GM21717 (cell line): Measurements from ENCODE around the gene STXBP2.

Experiments
- ATAC-seq: cut with Tn5 transposase; IDR thresholded peaks from one replicate; pipeline ENCODE4 v1.9.1; 2021; ENCODE audit warnings: mild to moderate bottlenecking, moderate library complexity; ENCODE audit not compliant: unreplicated experiment

The STXBP2 gene

GRCh38 chr19:7677669-7678311, 40.9 kb downstream of the STXBP2 start:
- no peak for ATAC-seq

- peak; percentile 35 for ATAC-seq
Observed at GRCh38 chr19:7678971-7679751, 42.3 kb downstream of the STXBP2 start.

- no peak for ATAC-seq
Observed at GRCh38 chr19:7679771-7680605, 43.1 kb downstream of the STXBP2 start.

DNA sequence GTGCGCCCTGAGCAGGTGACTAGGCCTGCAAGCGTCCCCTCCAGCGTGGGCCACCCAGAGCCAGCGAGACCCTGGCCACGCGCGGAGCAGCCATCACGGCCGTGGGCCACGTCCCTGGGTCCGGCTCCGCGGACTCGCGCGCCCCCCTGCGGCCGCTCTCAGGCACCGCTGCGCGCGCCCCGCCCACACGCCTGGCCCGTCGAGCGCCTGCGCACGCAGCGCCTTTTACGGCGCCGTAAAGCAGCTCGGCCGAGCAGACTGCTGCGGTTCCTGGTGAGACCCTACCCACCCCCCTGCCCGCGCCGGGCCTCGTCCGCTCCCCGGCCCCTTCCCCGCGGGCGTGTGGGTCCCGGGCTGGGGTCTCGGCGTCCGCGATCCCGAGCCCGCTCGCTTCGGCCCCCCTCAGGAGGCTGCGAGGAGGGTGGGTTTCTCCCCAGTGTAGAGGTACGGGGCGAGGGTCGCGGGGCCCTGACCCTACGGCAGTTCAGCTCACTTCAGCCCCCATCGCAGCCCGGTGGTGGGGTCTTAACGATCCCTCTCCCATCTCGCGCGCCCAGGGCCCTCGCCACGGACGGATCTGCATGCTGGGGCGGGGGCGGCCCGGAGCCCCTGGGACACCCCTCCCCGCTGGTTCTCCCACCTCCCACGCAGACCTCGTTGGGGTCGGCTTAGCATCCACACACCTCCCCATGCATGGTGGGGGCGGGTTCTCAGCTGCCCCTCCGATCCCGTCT, 43.9 kb downstream of the STXBP2 start, which contains the start of gene TRAPPC5:
TRAPPC5 (plus strand) TSS at position 228 of the 734 bp plus-strand sequence. CDS start 1,421 bp downstream, outside the sequence.
- no peak for ATAC-seq

DNA sequence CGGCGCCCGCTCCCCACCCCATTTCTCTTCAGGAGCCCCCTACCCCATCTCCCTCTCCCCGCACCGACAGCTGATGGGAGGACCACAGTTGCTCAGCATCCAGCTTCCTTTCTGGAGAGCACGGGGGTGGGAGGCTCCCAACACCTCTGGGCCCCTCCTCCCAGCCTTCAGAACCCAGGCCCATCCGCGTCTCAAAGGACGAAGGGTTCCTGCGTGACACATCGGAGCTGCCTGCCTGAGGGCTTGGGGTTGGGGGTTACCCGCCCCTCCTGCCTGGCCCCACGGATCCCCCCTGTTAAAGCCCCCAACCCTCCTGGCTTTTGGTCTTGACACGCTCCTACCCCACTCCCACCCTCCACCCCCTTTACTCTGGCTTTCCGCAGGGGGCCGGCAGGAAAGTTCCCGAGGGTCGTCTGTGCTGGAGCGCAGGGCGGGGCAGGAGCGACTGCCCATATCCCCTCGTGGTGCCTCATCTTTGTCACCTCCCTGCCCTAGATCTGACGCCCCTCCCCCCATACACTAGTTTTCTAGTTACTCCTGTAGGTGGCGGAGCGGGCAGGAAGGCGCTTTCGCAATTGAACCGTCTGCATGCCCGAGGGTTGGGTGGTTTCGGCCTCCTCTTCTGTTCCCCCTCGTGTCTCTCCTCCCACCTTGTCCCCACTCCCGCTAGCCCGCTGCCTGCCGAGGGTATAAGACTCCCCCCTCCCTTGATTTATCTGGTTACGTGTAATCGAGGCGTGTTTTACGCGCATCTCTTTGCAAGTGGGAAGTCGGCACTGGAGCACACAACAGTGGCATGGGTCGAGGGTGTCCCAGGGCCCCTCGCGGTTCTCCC, 44.6 kb downstream of the STXBP2 start:
- ATAC-seq = no peak

DNA sequence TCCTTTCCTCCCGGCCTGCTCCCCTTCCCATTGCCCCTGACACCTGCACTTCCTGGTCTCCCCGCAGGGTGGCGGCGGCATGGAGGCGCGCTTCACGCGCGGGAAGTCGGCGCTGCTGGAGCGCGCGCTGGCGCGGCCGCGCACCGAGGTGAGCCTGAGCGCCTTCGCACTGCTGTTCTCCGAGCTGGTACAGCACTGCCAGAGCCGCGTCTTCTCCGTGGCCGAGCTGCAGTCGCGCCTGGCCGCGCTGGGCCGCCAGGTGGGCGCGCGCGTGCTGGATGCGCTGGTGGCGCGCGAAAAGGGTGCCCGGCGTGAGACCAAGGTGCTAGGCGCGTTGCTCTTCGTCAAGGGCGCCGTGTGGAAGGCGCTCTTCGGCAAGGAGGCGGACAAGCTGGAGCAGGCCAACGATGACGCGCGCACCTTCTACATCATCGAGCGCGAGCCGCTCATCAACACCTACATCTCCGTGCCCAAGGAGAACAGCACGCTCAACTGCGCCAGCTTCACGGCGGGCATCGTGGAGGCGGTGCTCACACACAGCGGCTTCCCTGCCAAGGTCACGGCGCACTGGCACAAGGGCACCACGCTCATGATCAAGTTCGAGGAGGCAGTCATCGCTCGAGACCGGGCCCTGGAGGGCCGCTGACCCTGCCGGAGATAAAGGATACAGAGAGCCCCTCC, 45.4 kb downstream of the STXBP2 start:
- no peak for ATAC-seq

DNA sequence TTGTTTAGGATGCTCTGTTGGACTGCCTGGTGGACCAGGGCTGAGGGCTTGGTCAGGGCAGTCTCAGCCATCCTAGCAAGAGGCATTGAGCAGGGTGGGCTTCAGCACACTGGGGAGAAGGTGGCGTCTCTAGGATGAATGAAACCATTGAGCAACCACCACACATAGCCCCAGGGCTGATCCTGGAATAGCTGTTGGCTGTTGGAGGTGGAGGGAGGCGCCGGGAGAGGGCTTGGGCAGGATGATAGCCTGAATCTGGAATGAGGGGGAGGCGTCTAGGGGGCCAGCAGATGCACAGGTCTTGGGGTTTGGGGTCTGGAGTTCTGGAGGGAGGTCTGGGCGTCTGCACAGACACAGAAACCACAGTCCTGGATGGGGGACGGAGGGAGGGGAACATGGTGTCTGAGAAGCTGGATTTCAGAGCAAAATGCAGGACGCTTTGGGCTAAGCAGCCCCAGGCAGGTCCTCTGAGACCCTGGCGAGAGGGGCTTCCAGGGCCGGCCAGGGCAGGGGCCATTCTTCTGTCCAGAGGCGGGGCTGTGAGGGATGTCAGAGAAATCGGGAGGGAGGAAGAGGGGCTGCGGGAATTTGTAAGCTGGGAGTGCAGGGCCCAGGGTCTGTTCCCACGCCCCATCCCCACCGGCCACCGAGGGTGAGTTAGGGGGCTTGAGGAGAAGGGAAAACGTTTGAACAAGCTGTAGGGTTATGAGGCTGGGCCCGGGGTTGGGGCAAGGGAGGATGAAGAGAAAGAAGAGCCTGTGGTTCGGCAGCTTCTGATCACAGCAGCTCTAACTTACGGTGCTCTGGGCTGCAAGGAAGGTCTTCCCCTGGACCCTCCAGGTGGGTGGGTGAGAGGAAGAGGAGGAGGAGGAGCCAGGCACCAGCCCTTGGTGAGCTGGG, 48.9 kb downstream of the STXBP2 start:
- ATAC-seq = no peak

GRCh38 chr19:7687177-7687576, 50.3 kb downstream of the STXBP2 start:
- ATAC-seq = no peak

- no peak for ATAC-seq
Observed at GRCh38 chr19:7689165-7689564, 52.3 kb downstream of the STXBP2 start.

- no peak for ATAC-seq
Observed at GRCh38 chr19:7690779-7691258, 53.9 kb downstream of the STXBP2 start.

- no peak for ATAC-seq
Observed at GRCh38 chr19:7691497-7691896, 54.6 kb downstream of the STXBP2 start.

DNA sequence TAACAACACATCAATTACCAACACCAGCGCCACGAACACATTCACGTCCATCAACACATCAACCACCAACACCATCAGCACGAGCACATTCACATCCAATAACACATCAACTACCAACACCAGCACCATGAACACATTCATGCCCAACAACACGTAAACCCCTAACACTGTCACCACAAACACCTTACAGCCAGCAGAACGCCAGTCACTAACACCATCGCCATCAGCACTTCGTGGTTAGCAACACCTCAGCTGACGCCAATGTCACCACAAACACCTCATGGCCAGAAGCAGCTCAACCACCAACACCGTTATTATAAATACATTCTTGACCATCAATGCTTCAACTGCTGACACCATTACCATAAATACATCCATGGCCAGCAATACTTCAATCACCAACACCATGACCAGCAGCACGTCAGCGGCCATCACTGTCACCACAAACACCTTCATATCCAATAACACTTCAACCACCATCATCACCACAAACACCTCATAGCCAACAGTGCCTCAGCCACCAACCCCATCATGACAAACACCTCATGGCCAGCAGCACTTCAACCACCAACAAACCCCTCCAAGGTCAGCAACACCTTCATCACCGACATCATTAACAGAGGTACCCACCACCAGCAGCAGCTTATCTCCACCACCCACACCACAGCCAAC, 55.6 kb downstream of the STXBP2 start:
- no peak for ATAC-seq

GRCh38 chr19:7694499-7694898, 57.6 kb downstream of the STXBP2 start:
- ATAC-seq = no peak
